ELF-1 (cell line): ENCODE results near the gene SCP2.
"Not testable (repeated sequence)": the region's sequence is repeated elsewhere in the genome, so short reads cannot be mapped to it uniquely, and the experiment has no call there.

ENCODE experiments used
- DNase-seq: peaks from one replicate; pipeline ENCODE4 v3.0.0-alpha.2; 2016; ENCODE audit warnings: low read depth, low spot score

The SCP2 gene

DNA sequence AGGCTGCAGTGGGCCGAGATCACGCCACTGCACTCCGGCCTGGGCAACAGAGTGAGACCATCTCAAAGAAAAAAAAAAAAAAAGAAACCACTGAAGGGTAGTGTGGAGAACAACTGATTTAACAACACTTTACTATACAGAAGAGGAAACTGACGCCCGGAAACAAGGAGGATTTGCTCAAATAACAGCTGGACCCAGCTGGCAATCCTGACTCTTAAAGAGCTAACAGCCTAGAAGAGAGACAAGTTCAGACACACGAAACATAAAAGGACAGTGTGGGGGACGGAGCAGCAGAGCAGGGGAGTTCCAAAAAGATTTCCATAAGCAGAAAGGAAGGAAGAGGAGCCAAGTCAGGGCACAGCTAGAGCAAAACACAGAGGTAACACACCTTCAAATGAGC lies 9.9 kb upstream of the SCP2 start:
- no peak for DNase-seq

DNA sequence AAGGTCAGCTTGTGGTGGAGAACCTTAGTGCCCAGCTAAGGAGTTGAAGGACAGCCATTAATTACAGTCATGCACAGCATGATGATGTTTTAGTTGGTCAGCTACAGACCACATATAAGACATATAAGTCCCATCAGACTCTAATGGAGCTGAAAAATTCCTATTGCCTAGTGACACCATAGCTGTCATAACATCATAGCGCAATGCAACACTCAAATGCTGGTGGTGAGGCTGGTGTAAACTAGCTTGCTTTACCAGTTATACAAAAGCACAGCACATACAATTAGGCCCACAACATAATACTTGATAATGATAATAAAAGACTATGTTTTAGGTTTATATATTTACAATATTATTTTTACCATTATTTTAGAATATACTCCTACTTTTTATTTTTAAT lies 9.5 kb upstream of the SCP2 start:
- DNase-seq = no peak

DNA sequence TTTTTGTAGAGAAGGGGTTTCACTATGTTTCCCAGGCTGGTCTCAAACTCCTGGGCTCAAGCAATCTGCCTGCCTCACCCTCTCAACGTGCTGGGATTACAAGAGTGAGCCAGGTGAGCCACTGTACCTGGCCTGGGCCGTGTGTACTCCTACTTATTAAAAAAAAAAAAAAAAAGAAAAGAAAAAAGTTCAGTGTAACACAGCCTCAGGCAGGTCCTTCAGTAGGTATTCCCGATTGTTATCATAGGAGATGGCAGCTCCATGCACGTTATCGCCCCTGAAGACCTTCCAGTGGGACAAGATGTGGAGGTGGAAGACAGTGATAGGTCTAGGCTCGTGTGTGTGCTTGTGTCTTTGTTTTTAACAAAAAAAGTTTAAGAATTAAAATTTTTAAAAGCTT lies 8.9 kb upstream of the SCP2 start:
- no peak for DNase-seq

DNA sequence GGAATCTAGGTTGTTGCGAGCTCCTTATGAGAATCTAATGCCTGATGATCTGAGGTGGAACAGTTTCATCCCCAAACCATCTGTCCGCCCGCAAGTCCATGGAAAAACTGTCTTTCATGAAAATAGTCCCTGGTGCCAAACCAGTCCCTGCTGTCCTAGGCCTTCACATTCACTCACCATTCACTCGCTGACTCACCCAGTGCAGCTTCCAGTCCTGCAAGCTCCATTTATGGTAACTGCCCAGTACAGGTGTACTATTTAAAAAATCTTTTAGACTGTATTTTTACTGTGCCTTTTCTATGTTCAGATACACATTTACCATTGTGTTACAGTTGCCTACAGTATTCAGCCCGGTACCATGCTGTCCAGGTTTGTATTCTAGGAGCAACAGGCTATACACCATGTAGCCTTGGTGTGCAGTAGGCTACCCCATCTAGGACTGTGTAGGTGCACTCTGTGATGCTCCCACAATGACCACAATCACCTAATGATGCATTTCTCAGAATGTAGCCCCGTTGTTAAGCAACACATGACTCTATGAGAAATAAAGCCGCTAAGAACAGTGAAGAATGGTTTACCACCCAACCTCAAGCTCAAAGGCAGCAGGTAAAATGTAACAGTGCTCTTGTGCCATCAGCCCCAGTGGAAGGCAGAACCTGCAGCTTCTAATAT lies 7.9 kb upstream of the SCP2 start:
- DNase-seq = no peak

DNA sequence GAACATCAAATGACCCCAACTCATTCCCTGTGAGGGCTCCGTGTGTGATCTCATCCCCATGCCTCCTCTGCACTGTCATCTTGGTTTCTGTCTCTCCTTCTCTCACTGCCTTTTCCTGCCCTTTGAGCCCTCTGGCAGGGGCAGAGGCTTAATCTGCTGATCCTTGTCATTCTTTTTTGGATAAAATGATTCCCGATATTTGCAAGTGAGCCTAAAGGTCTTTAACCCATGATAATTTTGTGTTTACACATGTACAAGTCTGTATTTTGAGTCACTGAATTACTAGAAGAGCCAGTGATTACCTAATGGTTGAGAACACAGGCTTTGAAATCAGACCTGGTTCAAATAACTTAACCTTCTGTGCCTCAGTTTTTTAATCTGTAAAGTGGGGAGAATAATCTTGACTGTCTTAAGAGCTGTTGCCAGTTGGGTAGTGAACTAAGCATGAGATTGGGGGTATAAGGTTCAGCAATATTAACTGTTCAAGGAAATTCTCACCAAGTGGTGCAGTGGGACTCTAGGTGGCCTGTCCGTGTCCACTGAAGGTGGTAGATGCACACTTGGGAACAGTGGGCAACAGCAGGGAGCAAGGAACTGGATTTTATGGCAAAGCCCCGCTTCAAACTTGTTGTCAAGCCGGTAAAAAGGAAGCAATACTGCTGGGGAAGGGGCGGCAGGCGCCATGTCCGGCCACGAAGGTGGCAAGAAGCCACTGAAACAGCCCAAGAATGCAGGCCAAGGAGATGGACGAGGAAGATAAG lies 7.2 kb upstream of the SCP2 start:
- peak; percentile 17 for DNase-seq

DNA sequence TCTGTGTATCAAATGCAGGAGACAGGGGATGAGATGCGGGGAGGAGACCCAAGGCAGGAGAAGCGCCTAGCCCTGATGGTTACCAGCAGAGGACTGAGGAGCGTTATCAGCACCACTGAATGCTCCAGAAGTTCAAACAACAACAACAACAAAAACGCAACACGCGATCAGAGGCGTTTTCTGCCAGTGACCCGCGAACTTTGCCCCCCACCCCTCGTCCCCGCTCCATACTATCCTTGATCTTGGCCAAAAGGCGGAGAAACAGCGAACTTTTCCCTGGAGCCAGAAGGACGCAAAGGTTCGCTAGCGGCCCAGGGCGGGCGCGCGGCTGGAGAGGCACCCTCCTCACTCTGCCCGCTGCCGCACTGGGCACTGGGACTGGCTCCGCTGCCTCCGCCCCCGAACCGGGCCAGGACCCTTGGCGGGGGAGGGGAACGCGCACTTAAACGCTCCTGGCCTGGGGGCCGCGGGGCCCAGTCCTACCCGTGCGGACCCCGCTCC lies 6.2 kb upstream of the SCP2 start:
- no peak for DNase-seq

DNA sequence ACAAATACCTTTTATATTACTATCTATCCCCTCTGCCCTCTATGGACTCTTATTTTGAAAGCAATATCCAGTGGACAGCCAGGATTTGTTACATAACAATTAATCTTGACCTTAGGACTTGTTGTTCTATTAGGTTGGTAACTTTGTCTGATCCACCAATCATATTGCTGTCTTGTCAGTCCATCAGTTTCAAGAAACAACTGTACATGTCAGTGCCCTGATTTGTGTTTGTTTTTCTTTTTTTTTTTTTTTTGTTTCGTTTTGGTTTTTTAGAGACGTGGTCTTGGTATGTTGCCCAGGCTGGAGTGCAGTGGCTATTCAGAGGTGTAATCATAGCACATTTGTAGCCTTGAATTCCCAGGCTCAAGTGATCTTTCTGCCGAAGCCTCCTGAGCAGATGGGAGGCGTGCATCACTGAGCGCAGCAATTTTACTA lies 1.5 kb upstream of the SCP2 start:
- DNase-seq = no peak

DNA sequence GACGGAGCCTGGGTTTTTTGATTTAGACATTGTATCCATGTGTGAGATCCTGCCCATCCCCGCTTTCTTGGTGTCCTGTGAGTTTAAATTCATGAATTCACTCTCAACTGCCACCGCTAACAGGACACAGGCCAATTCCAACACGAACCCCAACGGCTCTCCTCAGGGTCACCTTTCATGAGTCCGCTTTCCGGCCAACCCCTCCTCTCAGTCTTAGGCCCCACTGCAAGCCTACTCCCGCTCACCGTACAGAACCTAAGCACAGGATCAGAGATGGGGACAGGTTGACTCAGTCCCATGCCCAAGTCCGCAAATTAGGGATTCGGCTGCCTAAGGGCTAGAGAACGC lies 238 bp upstream of the SCP2 start:
- DNase-seq = no peak

DNA sequence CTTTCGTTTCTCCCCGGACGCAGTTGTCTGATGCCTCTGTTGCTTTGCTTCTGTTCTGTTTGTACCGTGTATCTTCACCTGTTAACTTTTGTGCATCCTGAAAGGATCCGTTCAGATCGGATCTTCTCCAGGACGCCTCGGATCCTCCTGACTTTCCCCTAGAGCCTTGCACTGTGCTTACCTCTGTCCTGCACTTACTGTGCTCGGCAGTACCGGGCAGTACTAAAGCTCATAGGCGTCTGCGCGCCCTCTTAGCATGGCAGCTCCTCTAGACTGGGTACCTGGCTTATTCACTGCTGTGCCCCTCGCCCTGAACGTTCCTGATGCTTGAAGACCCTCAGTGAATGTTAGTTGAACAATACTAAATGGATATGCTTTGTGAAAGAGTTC lies 934 bp downstream of the SCP2 start:
- no peak for DNase-seq

DNA sequence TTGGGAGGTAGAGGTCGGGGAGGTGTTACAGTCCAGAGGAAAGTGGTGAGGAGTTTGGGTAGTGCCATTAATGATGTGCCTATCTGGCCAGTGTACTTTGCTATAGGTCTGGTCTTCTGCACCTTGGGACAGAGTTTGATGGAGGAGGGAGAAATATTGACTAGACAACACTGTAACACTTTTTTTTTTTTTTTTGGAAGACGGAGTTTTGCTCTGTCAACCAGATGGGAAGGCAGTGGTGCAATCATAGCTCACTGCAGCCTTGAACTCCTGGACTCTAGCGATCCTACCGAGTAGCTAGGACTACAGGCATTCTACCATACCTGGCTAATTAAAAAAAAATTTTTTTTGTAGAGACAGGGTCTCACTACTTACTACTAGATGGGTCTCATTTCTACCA lies 1.9 kb downstream of the SCP2 start:
- DNase-seq = no peak

DNA sequence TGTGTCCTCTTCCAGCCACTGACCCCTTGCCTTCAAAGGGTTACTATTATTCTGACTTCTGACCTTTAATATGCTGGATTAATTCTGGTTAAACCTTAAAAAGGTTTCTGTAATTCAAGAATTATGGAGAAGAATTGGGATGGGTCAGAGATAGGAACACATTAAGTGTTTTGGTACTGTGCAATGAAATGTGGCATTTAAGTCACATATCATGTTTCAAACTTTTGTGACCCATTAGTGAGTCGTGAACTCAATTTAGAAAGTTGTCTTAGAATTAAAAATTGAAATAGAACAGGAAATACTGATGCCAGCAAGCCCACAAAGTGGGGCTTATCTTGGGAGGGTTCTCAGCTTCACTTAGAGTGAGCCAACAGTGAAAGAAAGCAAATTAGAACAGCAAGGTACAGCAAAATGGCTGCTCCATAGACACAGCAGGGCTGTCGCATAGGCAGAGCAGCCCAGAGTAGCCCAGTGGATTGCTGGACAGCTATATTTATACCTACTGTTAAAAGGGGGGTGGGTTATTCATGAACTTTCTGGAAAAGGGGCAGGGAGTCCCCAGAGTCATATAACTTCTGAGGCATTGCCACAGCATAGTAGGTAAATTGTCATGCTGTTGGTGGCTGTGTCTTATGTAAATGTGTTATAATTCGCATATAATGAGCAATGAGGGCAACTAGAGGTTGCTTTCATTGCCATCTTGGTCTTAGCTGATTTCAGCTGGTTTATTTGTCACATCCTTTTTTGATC lies 10.5 kb downstream of the SCP2 start:
- no peak for DNase-seq

DNA sequence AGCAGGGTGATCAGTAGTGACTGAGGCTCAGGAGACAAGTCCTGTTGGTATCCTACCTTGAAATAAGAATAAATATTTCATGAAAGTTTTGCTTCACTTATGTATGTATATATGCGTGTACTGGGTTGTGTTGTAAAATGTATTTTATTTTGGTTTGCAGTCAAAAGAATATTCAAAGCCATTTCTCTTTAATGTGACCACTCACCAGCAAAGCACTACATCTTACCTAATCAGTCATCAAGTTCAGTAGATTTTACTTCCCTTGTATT lies 11.0 kb downstream of the SCP2 start:
- no peak for DNase-seq

DNA sequence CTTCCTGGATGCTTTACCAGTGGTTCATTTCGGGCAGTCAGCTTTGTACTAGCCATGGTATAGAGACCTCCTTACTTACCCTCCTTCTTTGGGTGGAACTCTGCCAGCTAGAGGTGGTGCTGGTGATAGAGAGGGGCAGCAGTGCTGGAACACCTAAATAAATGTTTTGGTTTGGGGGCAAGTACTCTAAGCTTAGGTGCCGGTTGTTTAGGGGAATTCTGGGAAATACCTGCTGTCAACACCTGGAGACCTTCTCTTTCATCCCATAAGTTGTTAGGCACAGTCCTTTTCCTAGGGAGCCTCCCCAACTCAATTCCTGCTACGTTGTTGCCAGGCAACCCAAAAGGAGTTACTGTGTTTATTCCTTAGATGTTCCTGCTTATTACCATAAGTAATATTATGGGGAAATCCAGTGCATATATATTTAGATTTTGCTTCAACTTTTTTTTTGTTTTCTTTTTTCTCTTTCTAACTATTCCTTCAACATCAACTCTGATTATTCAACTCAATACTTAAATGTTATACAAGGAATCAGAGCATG lies 16.9 kb downstream of the SCP2 start:
- DNase-seq = no peak

DNA sequence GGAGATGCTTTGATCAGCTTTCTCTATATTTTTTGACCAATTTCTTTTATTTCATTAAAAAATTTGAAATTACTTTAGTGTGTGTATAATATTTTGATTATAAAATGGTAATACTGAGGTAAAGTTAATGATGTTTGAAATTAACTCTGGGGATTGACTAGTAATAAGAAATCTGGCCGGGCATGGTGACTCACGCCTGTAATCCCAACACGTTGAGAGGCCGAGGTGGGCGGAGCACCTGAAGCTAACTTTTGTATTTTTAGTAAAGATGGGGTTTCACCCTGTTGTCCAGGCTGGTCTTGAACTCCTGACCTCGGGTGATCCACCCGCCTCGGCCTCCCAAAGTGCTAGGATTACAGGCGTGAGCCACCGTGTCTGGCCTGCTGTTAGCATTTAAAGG lies 17.5 kb downstream of the SCP2 start:
- no peak for DNase-seq

DNA sequence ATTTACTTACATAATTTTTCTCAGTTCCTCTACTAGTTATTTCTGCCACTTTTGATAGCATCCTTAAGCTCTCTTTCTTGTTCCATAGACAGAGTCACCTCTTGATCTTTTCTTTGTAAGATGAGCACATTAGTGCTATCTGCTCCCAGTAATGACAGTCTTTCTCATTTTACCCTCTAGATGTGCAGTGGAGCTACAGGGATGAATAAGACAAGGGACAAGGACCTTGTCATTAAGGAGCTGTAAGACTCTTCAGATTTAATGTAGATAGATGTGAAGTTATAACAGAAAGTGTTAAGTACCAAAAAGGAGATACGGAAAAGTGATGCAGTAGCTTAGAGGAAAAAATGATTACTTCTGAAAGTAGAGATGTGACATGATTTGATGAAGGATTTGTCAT lies 20.4 kb downstream of the SCP2 start:
- DNase-seq = no peak

DNA sequence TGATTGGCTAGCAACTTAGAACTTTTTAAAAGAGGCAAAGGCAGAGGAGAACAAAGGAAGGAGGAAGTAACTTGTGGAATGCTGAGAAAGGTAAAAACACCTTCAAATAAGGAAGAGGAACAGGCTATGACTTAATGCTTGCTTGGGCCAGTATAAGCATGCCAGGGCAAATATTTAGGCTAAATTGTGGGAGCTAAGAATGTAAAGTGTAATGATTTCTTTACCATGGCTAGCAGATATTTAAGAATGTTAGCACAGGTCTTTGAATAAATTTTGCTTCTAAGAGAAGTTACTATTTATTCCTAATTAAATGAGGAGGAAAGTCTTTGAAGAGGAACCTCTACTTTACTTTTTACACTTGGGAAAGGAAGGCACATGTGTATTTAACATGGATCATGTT lies 22.5 kb downstream of the SCP2 start:
- not testable (repeated sequence) for DNase-seq

DNA sequence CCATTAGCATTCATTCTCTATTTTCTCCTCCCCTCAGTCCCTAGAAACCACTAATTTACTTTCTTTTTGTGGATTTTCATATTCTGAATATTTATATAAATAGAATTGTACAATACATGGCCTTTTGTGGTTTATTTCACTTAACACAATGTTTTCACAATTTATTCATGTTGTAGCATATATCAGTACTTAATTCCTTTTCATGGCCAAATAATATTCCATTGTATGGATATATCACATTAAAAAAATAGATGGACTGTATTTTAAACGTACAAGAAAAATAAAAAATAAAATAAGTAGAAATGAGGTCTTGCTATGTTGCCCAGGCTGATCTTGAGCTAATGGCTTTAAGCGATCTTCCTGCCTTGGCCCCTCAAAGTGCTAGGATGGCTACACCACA lies 25.0 kb downstream of the SCP2 start:
- DNase-seq = no peak

DNA sequence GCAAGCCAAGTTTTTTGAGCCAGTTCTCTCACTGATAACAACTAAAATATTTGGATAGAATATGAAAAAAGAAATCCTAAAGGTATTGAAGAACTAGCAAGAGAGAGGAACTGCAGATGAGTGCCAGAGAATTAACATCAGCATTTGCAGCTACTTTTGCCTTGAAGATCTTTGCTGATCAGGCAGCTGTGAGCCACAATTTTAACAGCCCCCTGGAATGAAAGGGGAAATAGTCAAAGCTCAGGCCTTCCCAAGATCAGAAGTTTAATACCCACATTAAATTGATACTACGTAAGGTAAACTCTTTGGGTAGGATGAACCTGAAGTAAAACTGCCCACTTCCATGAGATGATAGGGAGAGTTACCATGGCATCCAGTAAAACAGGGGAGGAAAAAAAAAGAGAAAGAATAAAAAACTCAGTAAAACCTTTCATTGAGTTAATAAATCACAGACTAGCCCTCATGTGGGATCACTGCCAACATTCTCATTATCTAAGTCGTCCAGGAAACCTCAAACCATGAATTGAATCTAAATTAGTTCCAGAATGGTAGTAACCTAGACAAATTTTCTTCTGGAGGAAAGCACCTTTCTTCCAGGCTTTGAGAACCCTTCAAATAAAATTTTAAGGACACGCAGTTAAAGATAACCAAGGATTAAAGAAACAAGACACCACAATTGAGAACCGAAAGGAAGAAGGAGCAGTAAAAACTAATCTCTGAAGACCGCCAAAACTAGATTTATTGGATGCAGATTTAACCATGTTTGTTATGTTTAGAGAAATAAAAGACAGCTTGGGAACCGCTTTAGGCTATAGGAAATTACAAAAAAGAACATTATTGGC lies 28.3 kb downstream of the SCP2 start:
- DNase-seq = no peak

DNA sequence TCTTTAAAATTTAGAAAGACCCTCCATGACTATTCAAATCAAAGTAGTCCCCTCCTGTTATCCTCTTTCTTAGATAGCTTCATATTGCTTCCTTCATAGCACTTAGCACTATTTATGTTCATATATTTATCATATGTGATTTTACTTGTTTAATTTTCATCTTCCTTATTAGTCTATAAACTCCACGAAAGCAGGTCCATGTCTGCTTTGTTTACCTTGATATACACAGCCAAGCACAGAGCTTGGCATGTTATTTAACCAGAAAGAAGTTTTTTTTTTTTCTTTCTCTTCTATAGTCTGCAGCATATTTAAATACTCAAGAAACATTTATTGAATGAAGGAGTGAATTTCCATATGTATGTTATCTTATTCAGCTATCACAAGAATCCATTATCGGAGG lies 36.0 kb downstream of the SCP2 start:
- DNase-seq = no peak

DNA sequence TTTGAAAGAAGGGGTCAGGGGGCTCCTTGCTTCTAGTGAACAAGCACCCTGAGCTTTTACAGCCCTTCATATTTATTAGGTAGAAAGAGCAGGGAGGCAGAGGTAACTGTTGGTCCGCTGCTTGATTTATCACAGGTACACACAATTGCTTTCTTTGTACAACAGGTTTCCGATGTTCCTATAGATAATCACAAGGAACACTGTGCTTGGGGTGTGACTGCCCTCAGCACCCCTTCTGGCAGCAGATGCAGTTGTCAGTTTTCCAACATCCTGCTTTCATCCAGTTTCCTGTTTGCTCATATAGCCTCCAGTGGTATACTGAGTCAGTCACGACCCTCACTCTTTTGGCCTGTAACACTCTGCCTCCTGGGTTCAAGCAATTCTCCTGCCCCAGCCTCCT lies 40.6 kb downstream of the SCP2 start:
- DNase-seq = no peak

DNA sequence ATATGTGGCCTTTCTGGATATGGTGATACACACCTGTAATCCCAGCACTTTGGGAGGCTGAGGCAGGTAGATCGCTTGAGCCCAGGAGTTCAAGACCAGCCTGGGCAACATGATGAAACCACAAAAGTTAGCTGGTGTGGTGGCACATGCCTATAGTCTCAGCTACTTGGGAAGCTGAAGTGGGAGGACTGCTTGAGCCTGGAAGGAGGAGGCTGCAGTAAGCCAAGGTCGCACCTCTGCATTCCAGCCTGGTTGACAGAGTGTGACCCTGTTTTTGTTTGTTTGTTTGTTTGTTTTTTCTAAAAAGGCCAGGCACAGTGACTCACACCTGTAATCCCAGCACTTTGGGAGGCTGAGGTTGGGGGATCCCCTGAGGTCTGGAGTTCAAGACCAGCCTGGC lies 42.2 kb downstream of the SCP2 start:
- DNase-seq = not testable (repeated sequence)

DNA sequence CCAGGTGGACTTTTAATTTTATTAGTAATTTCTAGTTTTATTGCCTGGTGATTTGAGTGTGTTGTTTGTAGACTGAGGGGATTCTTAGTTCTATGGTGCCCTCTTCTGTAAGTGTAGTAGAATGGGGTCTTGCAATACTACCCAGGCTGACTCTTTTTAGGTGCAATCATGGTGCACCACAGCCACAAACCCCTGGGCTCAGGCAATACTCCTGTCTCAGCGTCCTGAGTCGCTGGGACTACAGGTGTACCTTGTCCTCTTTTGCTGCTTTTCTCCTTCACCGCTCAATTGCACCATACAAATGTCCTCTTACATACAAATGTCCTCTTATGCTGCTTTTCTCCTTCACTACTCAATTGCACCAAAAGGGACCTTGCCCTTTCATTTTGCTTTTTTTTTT lies 43.1 kb downstream of the SCP2 start:
- no peak for DNase-seq
